Loucy (cell line): ENCODE data around the gene APOE.

Experiments
- H2AFZ ChIP-seq: fragments of 200-600 bp; sonication (generic); 2 replicates; pipeline ENCODE4 v1.6.0; 2016; ENCODE audit warnings: antibody characterized with exemption, mild to moderate bottlenecking, low read length, moderate library complexity
- H3F3A ChIP-seq: fragments of 200-600 bp; 2 replicates; pipeline ENCODE4 v1.6.0; 2016; ENCODE audit warnings: antibody characterized with exemption, low read depth, mild to moderate bottlenecking
- H3K27me3 ChIP-seq: fragments of 200-600 bp; sonication (generic); 2 replicates; pipeline ENCODE4 v1.6.1; 2014; ENCODE audit warnings: low read length, mild to moderate bottlenecking; ENCODE audit not compliant: insufficient read depth, poor library complexity, severe bottlenecking
- H3K36me3 ChIP-seq: fragments of 200-600 bp; sonication (generic); 2 replicates; pipeline ENCODE4 v1.6.1; 2016; ENCODE audit warnings: low read length; ENCODE audit not compliant: insufficient read depth
- H3K4me1 ChIP-seq: fragments of 200-600 bp; sonication (generic); 2 replicates; pipeline ENCODE4 v1.5.1; 2014; ENCODE audit warnings: low read length, mild to moderate bottlenecking; ENCODE audit not compliant: insufficient read depth, poor library complexity, severe bottlenecking
- H3K4me2 ChIP-seq: fragments of 200-600 bp; sonication (generic); 2 replicates; pipeline ENCODE4 v1.6.0; 2014; ENCODE audit warnings: antibody characterized with exemption, low read length, low read depth, mild to moderate bottlenecking; ENCODE audit not compliant: poor library complexity, severe bottlenecking
- H3K4me3 ChIP-seq: fragments of 200-600 bp; sonication (generic); 2 replicates; pipeline ENCODE4 v1.5.1; 2014; ENCODE audit warnings: low read length, mild to moderate bottlenecking, mixed read lengths; ENCODE audit not compliant: poor library complexity, severe bottlenecking
- H3K79me2 ChIP-seq: fragments of 200-600 bp; sonication (generic); 2 replicates; pipeline ENCODE4 v1.6.1; 2014; ENCODE audit warnings: low read length; ENCODE audit not compliant: insufficient read depth
- H3K9ac ChIP-seq: fragments of 200-600 bp; sonication (generic); 2 replicates; pipeline ENCODE4 v1.6.0; 2014; ENCODE audit warnings: mild to moderate bottlenecking, low read depth, low read length, moderate library complexity; ENCODE audit not compliant: poor library complexity, severe bottlenecking
- H3K9me2 ChIP-seq: fragments of 200-600 bp; sonication (generic); replicated peaks from 2 replicates; pipeline ENCODE4 v1.6.1; 2016; ENCODE audit warnings: low read depth, low read length, mixed read lengths
- H3K9me3 ChIP-seq: fragments of 200-600 bp; sonication (generic); 2 replicates; pipeline ENCODE4 v1.6.1; 2014; ENCODE audit warnings: mild to moderate bottlenecking, antibody characterized with exemption, low read length, low read depth; ENCODE audit not compliant: insufficient read depth
- H4K20me1 ChIP-seq: fragments of 200-600 bp; sonication (generic); 2 replicates; pipeline ENCODE4 v1.6.0; 2014; ENCODE audit warnings: antibody characterized with exemption, low read length, mild to moderate bottlenecking; ENCODE audit not compliant: insufficient read depth, poor library complexity, severe bottlenecking
- CTCF ChIP-seq: fragments of 200-600 bp; sonication (generic); conservative IDR thresholded peaks from 2 replicates; pipeline ENCODE4 v1.5.1; 2014; ENCODE audit warnings: mild to moderate bottlenecking, antibody characterized with exemption, low read length
- EZH2phosphoT487 ChIP-seq: fragments of 200-600 bp; IDR thresholded peaks from 2 replicates; pipeline ENCODE4 v1.6.1; 2018; ENCODE audit warnings: antibody characterized with exemption, mild to moderate bottlenecking, moderate library complexity, borderline replicate concordance

The APOE gene

GRCh38 chr19:44904426-44904994, 1.1 kb upstream of the APOE start:
- H3K9me2 ChIP-seq: no peaks in the 10 kb centered on the region
- H3K79me2 ChIP-seq: no peaks in the 10 kb centered on the region
- H3K4me3 ChIP-seq: no peak overlapping the region
- H2AFZ ChIP-seq: no peak overlapping the region
- no peaks in the 10 kb centered on the region for H3K9me3 ChIP-seq
- peaks cover 23% of the 10 kb centered on the region; the same call in 1 of the 2 replicates for H3K36me3 ChIP-seq
- H3K4me1 ChIP-seq: no peaks in the 10 kb centered on the region
- no peaks in the 10 kb centered on the region for H3F3A ChIP-seq
- H3K9ac ChIP-seq: no peak overlapping the region
- TF ChIP-seq CTCF: peak; percentile 43
- TF ChIP-seq EZH2phosphoT487: no peak
- no peaks in the 10 kb centered on the region for H4K20me1 ChIP-seq
- no peak overlapping the region for H3K4me2 ChIP-seq
- no peaks in the 10 kb centered on the region for H3K27me3 ChIP-seq

GRCh38 chr19:44907613-44908012, 2.0 kb downstream of the APOE start:
- Histone ChIP-seq H3K9me2 (no peaks in the 10 kb centered on the region), H3K9ac (no peak overlapping the region), H3K4me2 (no peak overlapping the region), H3K9me3 (no peaks in the 10 kb centered on the region), H3K4me1 (no peaks in the 10 kb centered on the region), H2AFZ (no peak overlapping the region), H3K36me3 (peaks cover 7% of the 10 kb centered on the region; the same call in 1 of the 2 replicates), H3K27me3 (no peaks in the 10 kb centered on the region), H3K79me2 (no peaks in the 10 kb centered on the region), H3K4me3 (no peak overlapping the region), H3F3A (no peaks in the 10 kb centered on the region), H4K20me1 (no peaks in the 10 kb centered on the region)
- TF ChIP-seq EZH2phosphoT487: no peak
- TF ChIP-seq CTCF: no peak

GRCh38 chr19:44908074-44908835, 2.7 kb downstream of the APOE start:
- Histone ChIP-seq H3K4me1 (no peaks in the 10 kb centered on the region), H3F3A (no peaks in the 10 kb centered on the region), H3K27me3 (no peaks in the 10 kb centered on the region), H3K36me3 (peaks cover 1% of the 10 kb centered on the region; the same call in 1 of the 2 replicates), H2AFZ (no peak overlapping the region), H3K4me3 (no peak overlapping the region), H3K79me2 (no peaks in the 10 kb centered on the region), H3K9ac (no peak overlapping the region), H3K4me2 (no peak overlapping the region), H4K20me1 (no peaks in the 10 kb centered on the region), H3K9me3 (no peaks in the 10 kb centered on the region), H3K9me2 (no peaks in the 10 kb centered on the region)
- no peak for TF ChIP-seq CTCF
- no peak for TF ChIP-seq EZH2phosphoT487
